Nucleus accumbens (tissue), 56 donors: ENCODE results near the gene PSMD11.
"Not testable (repeated sequence)": the region's sequence is repeated elsewhere in the genome, so short reads cannot be mapped to it uniquely, and the experiment has no call there.

Experiments used
- DNase-seq, 56 donors: peaks; one replicate each; lab custom pipeline; 2025; lab: John Stamatoyannopoulos, UW

PSMD11 gene

GRCh38 chr17:32444301-32445073, at the start of gene PSMD11:
PSMD11 (plus strand) TSS chr17:32444510; CDS start chr17:32444524, 14 bp downstream.
- DNase-seq: peak; percentile 74 to 98 (median 92)

GRCh38 chr17:32396343-32396742, 48.0 kb upstream of the PSMD11 start:
- DNase-seq: no peak

- DNase-seq: no peak
Measured at GRCh38 chr17:32398946-32399345, 45.4 kb upstream of the PSMD11 start.

GRCh38 chr17:32410085-32410484, 34.2 kb upstream of the PSMD11 start:
- not testable (repeated sequence) for DNase-seq

GRCh38 chr17:32426894-32427293, 17.4 kb upstream of the PSMD11 start:
- no peak for DNase-seq

GRCh38 chr17:32429598-32429997, 14.7 kb upstream of the PSMD11 start:
- no peak for DNase-seq

GRCh38 chr17:32440722-32441121, 3.6 kb upstream of the PSMD11 start:
- DNase-seq: no peak

- no peak for DNase-seq
Measured at GRCh38 chr17:32441886-32442285, 2.4 kb upstream of the PSMD11 start.

- peak in 1 of 56 donors; percentile 8 for DNase-seq
Measured at GRCh38 chr17:32443827-32444300, 446 bp upstream of the PSMD11 start.

- DNase-seq: peak in 27 of 56 donors; percentile 13 to 68 (median 44)
Measured at GRCh38 chr17:32445074-32445415, 735 bp downstream of the PSMD11 start.

GRCh38 chr17:32445497-32445896, 1.2 kb downstream of the PSMD11 start:
- no peak for DNase-seq

GRCh38 chr17:32445971-32446370, 1.7 kb downstream of the PSMD11 start:
- DNase-seq: no peak

GRCh38 chr17:32446949-32447348, 2.6 kb downstream of the PSMD11 start:
- no peak for DNase-seq

- no peak for DNase-seq
Measured at GRCh38 chr17:32449963-32450362, 5.7 kb downstream of the PSMD11 start.

- not testable (repeated sequence) for DNase-seq
Measured at GRCh38 chr17:32450379-32450778, 6.1 kb downstream of the PSMD11 start.

- no peak for DNase-seq
Measured at GRCh38 chr17:32451879-32452278, 7.6 kb downstream of the PSMD11 start.

GRCh38 chr17:32452281-32452680, 8.0 kb downstream of the PSMD11 start:
- DNase-seq: no peak

GRCh38 chr17:32453370-32453769, 9.1 kb downstream of the PSMD11 start:
- no peak for DNase-seq

- DNase-seq: no peak
Measured at GRCh38 chr17:32458371-32458770, 14.1 kb downstream of the PSMD11 start.

GRCh38 chr17:32460054-32460453, 15.7 kb downstream of the PSMD11 start:
- DNase-seq: no peak

- no peak for DNase-seq
Measured at GRCh38 chr17:32461498-32461852, 17.2 kb downstream of the PSMD11 start.

GRCh38 chr17:32461853-32462617, 17.7 kb downstream of the PSMD11 start:
- DNase-seq: peak in 15 of 56 donors; percentile 1 to 61 (median 24)
